A549 (cell line): ENCODE measurements around the gene COL1A1. TPM values are rescaled to one million over a fixed set of nuclear protein-coding genes. Genes with fewer than 3 reads are reported as not detected.

Experiments
- ATAC-seq, 2 experiments: fragments of 200-7000 bp in 1 of 2; fragments of >200 bp in 1 of 2; cut with Nextera tagmentation in 1 of 2; cut with Tn5 transposase in 1 of 2; 3 replicates each; pipeline versions ENCODE4 v1.8.0 to v1.9.1; 2018 to 2020; ENCODE audit warnings: mild to moderate bottlenecking in 1 of 2, moderate library complexity in 1 of 2
- CTCF ChIA-PET: fragments of 300-600 bp; sonication (Branson Sonifier 250); formaldehyde crosslinking; extraction: SDS; loops from one replicate; lab custom pipeline; 2021; ENCODE audit warnings: antibody characterized with exemption, inconsistent platforms; lab: Yijun Ruan, JAX
- POLR2A ChIA-PET: fragments of 350-600 bp; formaldehyde crosslinking; extraction: SDS; loops from one replicate; lab custom pipeline; 2021; ENCODE audit warnings: antibody characterized with exemption, inconsistent platforms; lab: Yijun Ruan, JAX
- DNase-seq, 2 experiments: peaks; one replicate each; pipeline versions ENCODE4 v3.0.0 to v3.0.0-alpha.2; 2011 to 2016; ENCODE audit warnings: low read depth in 1 of 2, low spot score in 1 of 2
- FAIRE-seq: peaks from 2 replicates; lab custom pipeline; 2011; peaks lifted over from hg19 to GRCh38; lab: Jason Lieb, UNC
- H3K27ac ChIP-seq, 2 experiments: fragments of >200 bp; sonication (Bioruptor Twin); formaldehyde crosslinking; 3 replicates each; pipeline ENCODE4 v1.5.1; 2016 to 2017
- H3K4me1 ChIP-seq: fragments of >200 bp; sonication (Bioruptor Twin); formaldehyde crosslinking; 3 replicates; pipeline ENCODE4 v1.6.1; 2016
- H3K4me2 ChIP-seq: fragments of >200 bp; sonication (Bioruptor Twin); formaldehyde crosslinking; 3 replicates; pipeline ENCODE4 v1.6.1; 2016
- H3K4me3 ChIP-seq: fragments of >200 bp; sonication (Bioruptor Twin); formaldehyde crosslinking; 3 replicates; pipeline ENCODE4 v1.5.1; 2016
- H3K9me3 ChIP-seq: fragments of >200 bp; sonication (Bioruptor Twin); formaldehyde crosslinking; 3 replicates; pipeline ENCODE4 v1.6.1; 2016
- ATOH8 ChIP-seq: fragments of 250-450 bp; sonication (Bioruptor Pico); IDR thresholded peaks from 2 replicates; pipeline ENCODE4 v1.5.0; 2020; ENCODE audit warnings: low read depth, mild to moderate bottlenecking, moderate library complexity
- BHLHE40 ChIP-seq: IDR thresholded peaks from 2 replicates; pipeline ENCODE4 v1.6.1; 2012; ENCODE audit warnings: low read depth, low read length, inconsistent platforms
- CEBPB ChIP-seq, 2 experiments: fragments of >200 bp in 1 of 2; sonication (Bioruptor Twin) in 1 of 2; formaldehyde crosslinking in 1 of 2; IDR thresholded peaks; 2 replicates each; pipeline ENCODE4 v1.6.1; 2012 to 2016
- CHD2 ChIP-seq: fragments of 150-350 bp; IDR thresholded peaks from 2 replicates; pipeline ENCODE4 v1.6.1; 2014; ENCODE audit warnings: low read length; ENCODE audit not compliant: partially characterized antibody
- CHD4 ChIP-seq: fragments of 200-600 bp; sonication (generic); IDR thresholded peaks from 2 replicates; pipeline ENCODE4 v1.6.1; 2016; ENCODE audit warnings: antibody characterized with exemption, mild to moderate bottlenecking, borderline replicate concordance
- EP300 ChIP-seq, 2 experiments: fragments of >200 bp; sonication (Bioruptor Twin); formaldehyde crosslinking; IDR thresholded peaks; 2 replicates in 1 of 2; 3 replicates in 1 of 2; pipeline ENCODE4 v1.6.1; 2016 to 2017
- FOSL2 ChIP-seq, 2 experiments: fragments of 450-650 bp in 1 of 2; fragments of >200 bp in 1 of 2; sonication (Bioruptor Twin) in 1 of 2; formaldehyde crosslinking; IDR thresholded peaks; 2 replicates each; pipeline versions ENCODE4 v1.5.0 to v1.6.1; 2016 to 2020; ENCODE audit warnings: mild to moderate bottlenecking in 1 of 2, moderate library complexity in 1 of 2
- FOXS1 ChIP-seq: fragments of 250-450 bp; sonication (Bioruptor Pico); IDR thresholded peaks from 2 replicates; pipeline ENCODE4 v1.5.0; 2020; ENCODE audit warnings: mild to moderate bottlenecking, moderate library complexity
- HES2 ChIP-seq: fragments of >200 bp; sonication (Bioruptor Twin); formaldehyde crosslinking; IDR thresholded peaks from 2 replicates; pipeline ENCODE4 v1.6.1; 2016
- HEYL ChIP-seq: fragments of 250-450 bp; sonication (Bioruptor Pico); IDR thresholded peaks from 2 replicates; pipeline ENCODE4 v1.8.0; 2021; ENCODE audit warnings: mild to moderate bottlenecking, moderate library complexity
- HOXB5 ChIP-seq: fragments of 250-450 bp; sonication (Bioruptor Pico); IDR thresholded peaks from 2 replicates; pipeline ENCODE4 v1.5.0; 2020; ENCODE audit warnings: mild to moderate bottlenecking, moderate library complexity
- JUN ChIP-seq, 2 experiments: fragments of >200 bp; sonication (Bioruptor Twin); formaldehyde crosslinking; IDR thresholded peaks; 2 replicates in 1 of 2; 3 replicates in 1 of 2; pipeline ENCODE4 v1.6.1; 2016 to 2017
- KDM1A ChIP-seq: fragments of 200-600 bp; sonication (generic); IDR thresholded peaks from 2 replicates; pipeline ENCODE4 v1.6.1; 2016; ENCODE audit warnings: low read depth, mild to moderate bottlenecking
- MAX ChIP-seq: IDR thresholded peaks from 2 replicates; pipeline ENCODE4 v1.6.1; 2012
- MAZ ChIP-seq: fragments of 150-350 bp; IDR thresholded peaks from 2 replicates; pipeline ENCODE4 v1.6.1; 2014; ENCODE audit warnings: antibody characterized with exemption, low read depth, low read length, borderline replicate concordance
- MYC ChIP-seq: IDR thresholded peaks from 2 replicates; pipeline ENCODE4 v1.6.1; 2012; ENCODE audit warnings: mild to moderate bottlenecking, inconsistent platforms, low read length, improper control_type of control experiment, borderline replicate concordance
- NFE2L2 ChIP-seq: fragments of 150-350 bp; conservative IDR thresholded peaks from 2 replicates; pipeline ENCODE4 v1.6.1; 2014; ENCODE audit warnings: low read length
- NPAS2 ChIP-seq: fragments of 250-450 bp; sonication (Bioruptor Pico); IDR thresholded peaks from 2 replicates; pipeline ENCODE4 v1.8.0; 2022; ENCODE audit warnings: mild to moderate bottlenecking, moderate library complexity, borderline replicate concordance
- NR3C1 ChIP-seq: fragments of >200 bp; sonication (Bioruptor Twin); formaldehyde crosslinking; IDR thresholded peaks from 3 replicates; pipeline ENCODE4 v1.6.1; 2017
- PHF8 ChIP-seq: fragments of 200-600 bp; sonication (generic); IDR thresholded peaks from 2 replicates; pipeline ENCODE4 v1.6.1; 2016; ENCODE audit warnings: low read depth, mild to moderate bottlenecking, antibody characterized with exemption, moderate library complexity, borderline replicate concordance
- RCOR1 ChIP-seq: fragments of 150-350 bp; IDR thresholded peaks from 2 replicates; pipeline ENCODE4 v1.6.1; 2014; ENCODE audit warnings: antibody characterized with exemption, low read length, low read depth
- USF2 ChIP-seq: fragments of 450-650 bp; IDR thresholded peaks from 2 replicates; pipeline ENCODE4 v1.6.1; 2014; ENCODE audit warnings: antibody characterized with exemption
- ZC3H11A ChIP-seq: fragments of 450-650 bp; IDR thresholded peaks from 2 replicates; pipeline ENCODE4 v1.6.1; 2014; ENCODE audit warnings: antibody characterized with exemption, mild to moderate bottlenecking
- ZFP36 ChIP-seq: fragments of 450-650 bp; IDR thresholded peaks from 2 replicates; pipeline ENCODE4 v1.6.1; 2014; ENCODE audit warnings: borderline replicate concordance; ENCODE audit not compliant: partially characterized antibody
- ZNF302 ChIP-seq: fragments of 250-450 bp; sonication (Bioruptor Pico); IDR thresholded peaks from 2 replicates; pipeline ENCODE4 v1.9.0; 2021; ENCODE audit warnings: inconsistent platforms, mild to moderate bottlenecking, moderate library complexity
- WGBS: methylation state at CpG from one replicate; pipeline ENCODE4 v1.1.6; 2017; ENCODE audit errors: missing lambda C conversion rate; 5-methylcytosine and 5-hydroxymethylcytosine counted together
- polyA plus RNA-seq, 4 experiments: library from polyadenylated mRNA; depleted of rRNA in 3 of 4; stranded (reverse); fragments of >200 nt; fragmentation: RNase III in 1 of 4; extraction: RNeasy Plus Mini Kit Qiagen cat#74134 plus additional on column Dnase treatment in 1 of 4; gene quantifications; 2 replicates in 3 of 4; 3 replicates in 1 of 4; pipeline ENCODE4 v1.2.3, GENCODE V29; 2011 to 2017

The COL1A1 gene
- polyA plus RNA-seq, 2 of the 4 experiments (the other 2 are of a cell fraction), result 4.4 to 34.3 TPM

GRCh38 chr17:50225701-50226240, 24.3 kb upstream of the COL1A1 start:
- no peak overlapping the region for H3K4me3 ChIP-seq
- TF ChIP-seq ZFP36 (peak; percentile 98), ZNF302 (CRISPR knock-in tag) (no peak)
- peaks cover 26% of the 10 kb centered on the region for H3K9me3 ChIP-seq
- DNase-seq, result no peak
- ATAC-seq, result no peak
- no peak for FAIRE-seq
- WGBS, result 15% methylated on average over 3 of the region's 3 CpGs
- no peak overlapping the region for H3K4me2 ChIP-seq
- CTCF ChIA-PET, result interaction anchor here (0.7 to 31.5 kb wide), 8 partner anchors 11 to 71 kb away, joined by 3 to 1255 read pairs (median 4); partner anchors contain the start of genes COL1A1 and TMEM92
- H3K4me1 ChIP-seq, result peaks cover 10% of the 10 kb centered on the region; the same call in 2 of the 3 replicates
- H3K27ac ChIP-seq, result no peak overlapping the region
- POLR2A ChIA-PET, result no interaction called here

- H3K4me1 ChIP-seq, result peaks cover 35% of the 10 kb centered on the region
- DNase-seq, result no peak
- ChIA-PET POLR2A (interaction anchor here (0.7 kb wide), 1 partner anchor 80 kb away, joined by 10 read pairs; no protein-coding TSS in a partner anchor), CTCF (interaction anchor here (0.8 to 31.5 kb wide), 6 partner anchors 16 to 158 kb away, joined by 3 to 1255 read pairs (median 204); partner anchors contain the start of genes COL1A1 and TMEM92)
- H3K4me3 ChIP-seq, result no peak overlapping the region
- TF ChIP-seq ZNF302 (CRISPR knock-in tag) (no peak), JUN (IDR thresholded peaks at IDR 0.05) (no peak), USF2 (no peak), CHD4 (no peak), EP300 (IDR thresholded peaks at IDR 0.05) (no peak), MAX (no peak), CHD2 (no peak), MYC (no peak), HEYL (CRISPR knock-in tag) (no peak), HOXB5 (CRISPR knock-in tag) (no peak), NFE2L2 (no peak), NR3C1 (no peak), NPAS2 (CRISPR knock-in tag) (no peak), HES2 (no peak), RCOR1 (no peak), MAZ (no peak)
- no peak for ATAC-seq
- peak; percentile 39 for FAIRE-seq
- peaks cover 26% of the 10 kb centered on the region for H3K9me3 ChIP-seq
- H3K27ac ChIP-seq, result no peak overlapping the region; a peak in 1 of 6 replicates
- H3K4me2 ChIP-seq, result no peak overlapping the region
- WGBS, result 81% methylated on average over 6 of the region's 6 CpGs
These were observed 21.5 kb upstream of the COL1A1 start for GRCh38 chr17:50222922-50223321.

GRCh38 chr17:50221864-50222545, 20.6 kb upstream of the COL1A1 start:
- Histone ChIP-seq H3K4me1 (peaks cover 43% of the 10 kb centered on the region), H3K27ac (peak overlapping the region in 1 of 2 experiments; percentile 87; a peak in 3 of 6 replicates), H3K4me2 (no peak overlapping the region), H3K9me3 (peaks cover 22% of the 10 kb centered on the region), H3K4me3 (no peak overlapping the region)
- WGBS, result 84% methylated on average over 8 of the region's 8 CpGs
- TF ChIP-seq CEBPB (IDR thresholded peaks at IDR 0.05) (peak; percentile 58 to 62; a peak in 3 of 4 replicates), FOSL2 (IDR thresholded peaks at IDR 0.05) (no peak), FOSL2 (CRISPR knock-in tag; IDR thresholded peaks at IDR 0.05) (no peak), ATOH8 (CRISPR knock-in tag) (no peak), KDM1A (peak; percentile 60; the same call in 1 of the 2 replicates), FOXS1 (CRISPR knock-in tag) (no peak), ZC3H11A (no peak), ZFP36 (peak; percentile 25), BHLHE40 (no peak), PHF8 (no peak)
- no peak for DNase-seq
- ChIA-PET POLR2A (interaction anchor here (0.7 kb wide), 1 partner anchor 81 kb away, joined by 10 read pairs; no protein-coding TSS in a partner anchor), CTCF (interaction anchor here (1.1 to 31.5 kb wide), 8 partner anchors 16 to 74 kb away, joined by 3 to 1255 read pairs (median 7); partner anchors contain the start of genes COL1A1 and TMEM92)
- ATAC-seq, result no peak
- no peak for FAIRE-seq
